ENCODE results near the gene FNDC11. TPM values are rescaled to one million over a fixed set of nuclear protein-coding genes. Genes with fewer than 3 reads are reported as not detected.

Gene FNDC11
- total RNA-seq, 1 donor from 2014 or later: 0.32 TPM

DNA sequence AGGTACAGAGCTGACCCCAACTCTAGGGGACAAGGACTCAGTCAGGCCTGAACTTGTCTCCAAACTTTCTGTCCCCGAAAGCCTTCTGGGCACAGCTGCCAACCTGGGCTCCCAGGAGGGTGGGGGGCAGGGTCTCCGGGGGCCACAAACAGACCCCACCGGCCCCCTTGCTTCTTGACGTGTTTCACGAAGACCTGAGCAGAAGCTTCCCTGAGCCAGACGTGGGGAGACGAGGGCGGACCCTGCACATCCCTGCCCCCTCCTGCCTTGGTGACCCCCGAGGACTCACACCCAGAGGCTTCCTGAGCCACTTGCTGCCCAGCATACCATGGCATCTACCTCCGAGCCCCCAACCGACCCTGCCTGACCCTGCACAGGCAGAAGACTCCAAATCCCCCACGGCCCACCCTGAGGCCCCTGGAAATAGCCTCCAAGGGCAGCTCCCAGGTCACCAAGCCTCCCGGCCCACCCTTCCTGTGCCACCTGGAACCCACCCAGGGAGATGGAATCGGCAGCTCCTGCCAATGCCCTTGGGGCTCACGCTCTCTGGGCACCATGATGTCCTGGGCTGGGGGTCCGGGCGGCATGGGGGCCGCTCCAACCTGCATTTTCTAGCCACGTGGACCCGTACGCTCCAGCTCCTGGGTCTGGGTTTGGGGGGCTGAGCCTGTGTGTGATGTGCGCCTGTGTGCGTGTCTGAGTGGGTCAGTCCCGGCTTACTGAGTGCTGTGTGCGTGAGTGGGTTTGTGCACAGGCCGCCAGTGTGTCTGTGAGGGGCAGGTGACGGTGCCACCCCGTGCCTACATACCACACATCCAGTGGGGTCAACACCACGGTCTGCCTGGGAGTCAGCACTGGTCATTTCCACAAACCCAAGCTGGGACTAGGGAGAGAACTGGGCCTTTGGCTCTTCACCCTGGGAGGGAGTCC is 14.3 kb upstream of the FNDC11 start:
- no peak for ATAC-seq
- Histone ChIP-seq H3K9me3 (no peaks in the 10 kb centered on the region), H3K36me3 (no peaks in the 10 kb centered on the region), H3K4me1 (peaks cover 20% of the 10 kb centered on the region), H3K4me3 (no peak overlapping the region), H3K27ac (no peak overlapping the region), H3K27me3 (peaks cover under 1% of the 10 kb centered on the region)
- no peak for DNase-seq
- no peak for TF ChIP-seq CTCF (IDR thresholded peaks at IDR 0.05)
- intact Hi-C loops (cut with DNase I): loop anchor here (5.0 kb wide), 1 partner anchor 433 kb away; no protein-coding TSS in a partner anchor

- no peak for DNase-seq
- no peak for TF ChIP-seq CTCF (IDR thresholded peaks at IDR 0.05)
- intact Hi-C loops (cut with DNase I): no loop called here
- ATAC-seq: no peak
- H3K27me3 ChIP-seq: peaks cover 4% of the 10 kb centered on the region
- H3K9me3 ChIP-seq: no peaks in the 10 kb centered on the region
- peaks cover 20% of the 10 kb centered on the region for H3K4me1 ChIP-seq
- no peak overlapping the region for H3K27ac ChIP-seq
- no peak overlapping the region for H3K4me3 ChIP-seq
- no peaks in the 10 kb centered on the region for H3K36me3 ChIP-seq
Observed at GRCh38 chr20:63540417-63541186, 13.4 kb upstream of the FNDC11 start.

DNA sequence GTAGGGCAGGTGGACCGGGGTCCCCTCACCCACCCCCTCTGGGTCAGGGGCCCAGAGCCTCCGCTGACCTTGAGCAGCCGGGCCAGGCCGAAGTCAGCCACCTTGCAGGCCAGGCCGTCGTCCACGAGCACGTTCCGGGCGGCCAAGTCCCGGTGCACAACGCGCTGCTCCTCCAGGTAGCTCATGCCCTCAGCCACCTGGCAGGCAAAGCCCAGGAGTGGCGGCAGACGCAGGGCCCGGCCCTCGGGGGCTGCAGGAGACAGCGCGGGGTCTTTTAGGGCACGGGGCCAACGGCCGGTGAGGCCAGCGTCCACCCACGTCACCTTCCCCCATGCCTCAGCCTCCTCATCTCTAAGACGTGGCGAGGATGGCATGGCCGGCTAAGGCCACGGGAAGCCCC is 12.6 kb upstream of the FNDC11 start:
- peaks cover 4% of the 10 kb centered on the region for H3K27me3 ChIP-seq
- ATAC-seq (no peak), DNase-seq (no peak)
- no peak overlapping the region for H3K4me3 ChIP-seq
- H3K4me1 ChIP-seq: peaks cover 18% of the 10 kb centered on the region
- H3K9me3 ChIP-seq: no peaks in the 10 kb centered on the region
- TF ChIP-seq CTCF (IDR thresholded peaks at IDR 0.05): no peak
- no peak overlapping the region for H3K27ac ChIP-seq
- intact Hi-C loops (cut with DNase I): no loop called here
- H3K36me3 ChIP-seq: no peaks in the 10 kb centered on the region

- Histone ChIP-seq H3K9me3 (no peaks in the 10 kb centered on the region), H3K4me1 (peaks cover 13% of the 10 kb centered on the region), H3K27ac (no peak overlapping the region), H3K27me3 (peaks cover 9% of the 10 kb centered on the region), H3K4me3 (no peak overlapping the region), H3K36me3 (no peaks in the 10 kb centered on the region)
- DNase-seq (no peak), ATAC-seq (no peak)
- intact Hi-C loops (cut with DNase I): no loop called here
- no peak for TF ChIP-seq CTCF (IDR thresholded peaks at IDR 0.05)
Observed at GRCh38 chr20:63542031-63542559, 11.9 kb upstream of the FNDC11 start.

DNA sequence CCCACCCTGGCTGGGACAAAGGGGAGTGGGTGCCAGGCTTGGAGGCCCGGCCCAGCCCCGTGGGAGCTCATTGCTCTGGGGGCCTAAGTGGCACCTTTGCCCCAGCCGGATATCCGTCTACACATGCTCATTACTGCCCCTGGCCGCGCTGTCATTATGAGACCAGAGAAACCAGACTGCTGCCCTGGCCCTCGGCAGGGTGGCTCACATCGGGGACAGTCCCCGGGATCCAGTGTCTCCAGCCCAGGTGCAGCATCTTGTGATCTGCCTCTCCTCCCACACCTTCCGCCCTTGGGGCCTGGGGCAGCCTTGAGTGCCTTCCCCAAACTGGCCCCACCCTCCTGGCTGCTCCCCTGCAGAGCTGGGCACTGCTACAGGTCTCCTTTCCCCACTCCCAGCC is 11.3 kb upstream of the FNDC11 start:
- intact Hi-C loops (cut with DNase I): no loop called here
- TF ChIP-seq CTCF (IDR thresholded peaks at IDR 0.05): no peak
- DNase-seq (no peak), ATAC-seq (no peak)
- Histone ChIP-seq H3K36me3 (no peaks in the 10 kb centered on the region), H3K9me3 (no peaks in the 10 kb centered on the region), H3K27ac (no peak overlapping the region), H3K4me3 (no peak overlapping the region), H3K4me1 (peaks cover 12% of the 10 kb centered on the region), H3K27me3 (peaks cover 15% of the 10 kb centered on the region)

Data from upper lobe of right lung (tissue), 1 donor.